Measurements from ENCODE around the gene FBH1.
"Not testable (repeated sequence)": the region's sequence is repeated elsewhere in the genome, so short reads cannot be mapped to it uniquely, and the experiment has no call there.

The FBH1 gene

DNA sequence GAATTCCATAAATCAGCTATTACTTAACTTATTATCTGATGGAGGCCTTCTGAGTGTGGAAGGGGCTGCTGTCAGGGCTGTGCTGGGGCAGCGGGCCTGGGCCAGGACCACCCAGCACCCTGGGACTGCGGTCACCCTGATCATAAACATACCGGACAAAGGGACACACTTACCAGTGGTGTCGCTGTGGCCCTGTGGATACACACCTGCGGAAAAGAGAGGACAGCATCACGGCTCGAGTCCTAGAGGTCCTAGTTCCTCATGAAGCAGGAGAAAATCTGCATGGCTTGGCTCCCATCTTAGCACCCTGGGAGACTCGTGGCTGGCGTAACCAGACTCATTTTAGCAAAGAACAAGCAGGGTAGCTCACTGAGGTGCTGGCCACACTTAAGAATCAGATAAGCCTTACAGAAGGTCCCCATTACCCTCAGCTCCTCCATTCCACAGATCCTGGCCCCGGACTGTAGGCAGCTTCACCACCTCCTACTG is 69.6 kb downstream of the FBH1 start:
- H3K36me3 ChIP-seq (ENCODE audit: low read depth): no peaks in the 10 kb centered on the region
- no peaks in the 10 kb centered on the region for H3K9me3 ChIP-seq (ENCODE audit: severe bottlenecking)
- no peak overlapping the region for H3K4me3 ChIP-seq (ENCODE audit: severe bottlenecking)
- TF ChIP-seq, protein P1, sequence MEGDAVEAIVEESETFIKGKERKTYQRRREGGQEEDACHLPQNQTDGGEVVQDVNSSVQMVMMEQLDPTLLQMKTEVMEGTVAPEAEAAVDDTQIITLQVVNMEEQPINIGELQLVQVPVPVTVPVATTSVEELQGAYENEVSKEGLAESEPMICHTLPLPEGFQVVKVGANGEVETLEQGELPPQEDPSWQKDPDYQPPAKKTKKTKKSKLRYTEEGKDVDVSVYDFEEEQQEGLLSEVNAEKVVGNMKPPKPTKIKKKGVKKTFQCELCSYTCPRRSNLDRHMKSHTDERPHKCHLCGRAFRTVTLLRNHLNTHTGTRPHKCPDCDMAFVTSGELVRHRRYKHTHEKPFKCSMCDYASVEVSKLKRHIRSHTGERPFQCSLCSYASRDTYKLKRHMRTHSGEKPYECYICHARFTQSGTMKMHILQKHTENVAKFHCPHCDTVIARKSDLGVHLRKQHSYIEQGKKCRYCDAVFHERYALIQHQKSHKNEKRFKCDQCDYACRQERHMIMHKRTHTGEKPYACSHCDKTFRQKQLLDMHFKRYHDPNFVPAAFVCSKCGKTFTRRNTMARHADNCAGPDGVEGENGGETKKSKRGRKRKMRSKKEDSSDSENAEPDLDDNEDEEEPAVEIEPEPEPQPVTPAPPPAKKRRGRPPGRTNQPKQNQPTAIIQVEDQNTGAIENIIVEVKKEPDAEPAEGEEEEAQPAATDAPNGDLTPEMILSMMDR (IDR thresholded peaks at IDR 0.05; ENCODE audit: poor library complexity, severe bottlenecking): no peak
- H3K27me3 ChIP-seq (ENCODE audit: insufficient read depth, poor library complexity, severe bottlenecking): no peaks in the 10 kb centered on the region
- H3K27ac ChIP-seq (ENCODE audit: poor library complexity, severe bottlenecking): no peak overlapping the region
- ATAC-seq (ENCODE audit: low read depth) (no peak), DNase-seq (ENCODE audit: low spot score) (no peak)
- peaks cover 7% of the 10 kb centered on the region for H3K4me1 ChIP-seq (ENCODE audit: insufficient read depth, poor library complexity, severe bottlenecking)

DNA sequence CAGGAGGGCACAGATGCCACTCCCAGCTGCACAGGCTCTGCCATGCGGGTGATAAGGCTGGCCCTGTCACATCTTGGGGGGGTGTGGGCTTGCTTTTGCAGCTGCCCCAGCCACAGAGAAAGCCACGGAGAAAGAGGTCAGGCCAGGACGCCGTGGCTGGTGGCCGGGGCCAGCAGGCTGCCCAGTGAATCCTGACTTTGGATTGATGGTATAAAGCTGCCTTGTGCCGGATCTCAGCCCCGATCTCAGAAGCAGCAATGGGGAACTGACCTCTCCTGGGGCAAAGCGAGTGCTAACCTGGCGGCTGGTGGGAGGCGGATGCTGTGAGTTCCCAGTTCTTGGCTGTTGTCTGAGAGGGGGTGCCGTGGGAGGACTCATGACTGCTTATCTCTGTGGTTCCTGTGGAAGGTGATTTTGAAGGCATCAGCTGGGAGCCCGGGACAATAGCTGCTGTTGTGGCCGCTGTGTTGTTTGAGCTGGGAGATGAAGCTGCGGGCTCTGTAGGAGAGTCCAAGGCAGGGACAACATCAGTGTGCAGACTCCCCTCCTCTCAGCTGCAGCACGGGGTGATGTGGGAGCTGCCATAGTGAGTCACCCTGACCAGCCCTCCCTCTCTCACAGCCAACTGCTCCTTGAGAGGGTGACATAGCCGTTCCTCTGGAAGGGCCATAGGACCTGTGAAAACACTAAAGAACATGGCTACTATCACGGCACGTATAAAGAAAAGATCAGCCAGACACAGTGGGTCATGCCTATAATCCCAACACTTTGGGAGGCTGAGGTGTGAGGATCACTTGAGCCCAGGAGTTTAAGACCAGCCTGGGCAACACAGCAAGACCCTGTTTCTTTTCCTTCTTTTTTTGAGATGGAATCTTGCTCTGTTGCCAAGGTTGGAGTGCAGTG is 70.3 kb downstream of the FBH1 start:
- Histone ChIP-seq H3K27ac (ENCODE audit: poor library complexity, severe bottlenecking) (no peak overlapping the region), H3K27me3 (ENCODE audit: insufficient read depth, poor library complexity, severe bottlenecking) (no peaks in the 10 kb centered on the region), H3K36me3 (ENCODE audit: low read depth) (no peaks in the 10 kb centered on the region), H3K4me1 (ENCODE audit: insufficient read depth, poor library complexity, severe bottlenecking) (peaks cover 7% of the 10 kb centered on the region), H3K9me3 (ENCODE audit: severe bottlenecking) (no peaks in the 10 kb centered on the region), H3K4me3 (ENCODE audit: severe bottlenecking) (no peak overlapping the region)
- no peak for DNase-seq (ENCODE audit: low spot score)
- TF ChIP-seq, protein P1 (IDR thresholded peaks at IDR 0.05; ENCODE audit: poor library complexity, severe bottlenecking): no peak
- ATAC-seq (ENCODE audit: low read depth): no peak

DNA sequence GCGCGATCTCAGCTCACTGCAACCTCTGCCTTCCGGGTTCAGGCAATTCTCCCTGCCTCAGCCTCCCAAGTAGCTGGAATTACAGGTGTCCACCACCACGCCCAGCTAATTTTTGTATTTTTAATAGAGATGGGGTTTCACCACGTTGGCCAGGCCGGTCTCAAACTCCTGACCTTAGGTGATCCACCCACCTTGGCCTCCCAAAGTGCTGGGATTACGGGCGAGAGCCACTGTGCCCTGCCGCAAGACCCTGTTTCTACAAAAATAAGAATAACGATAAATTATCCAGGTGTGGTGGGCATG is 70.9 kb downstream of the FBH1 start:
- not testable (repeated sequence) for H3K9me3 ChIP-seq (ENCODE audit: severe bottlenecking); ATAC-seq (ENCODE audit: low read depth); H3K27me3 ChIP-seq (ENCODE audit: insufficient read depth, poor library complexity, severe bottlenecking); DNase-seq (ENCODE audit: low spot score); H3K36me3 ChIP-seq (ENCODE audit: low read depth); H3K4me1 ChIP-seq (ENCODE audit: insufficient read depth, poor library complexity, severe bottlenecking); H3K27ac ChIP-seq (ENCODE audit: poor library complexity, severe bottlenecking); H3K4me3 ChIP-seq (ENCODE audit: severe bottlenecking)

DNA sequence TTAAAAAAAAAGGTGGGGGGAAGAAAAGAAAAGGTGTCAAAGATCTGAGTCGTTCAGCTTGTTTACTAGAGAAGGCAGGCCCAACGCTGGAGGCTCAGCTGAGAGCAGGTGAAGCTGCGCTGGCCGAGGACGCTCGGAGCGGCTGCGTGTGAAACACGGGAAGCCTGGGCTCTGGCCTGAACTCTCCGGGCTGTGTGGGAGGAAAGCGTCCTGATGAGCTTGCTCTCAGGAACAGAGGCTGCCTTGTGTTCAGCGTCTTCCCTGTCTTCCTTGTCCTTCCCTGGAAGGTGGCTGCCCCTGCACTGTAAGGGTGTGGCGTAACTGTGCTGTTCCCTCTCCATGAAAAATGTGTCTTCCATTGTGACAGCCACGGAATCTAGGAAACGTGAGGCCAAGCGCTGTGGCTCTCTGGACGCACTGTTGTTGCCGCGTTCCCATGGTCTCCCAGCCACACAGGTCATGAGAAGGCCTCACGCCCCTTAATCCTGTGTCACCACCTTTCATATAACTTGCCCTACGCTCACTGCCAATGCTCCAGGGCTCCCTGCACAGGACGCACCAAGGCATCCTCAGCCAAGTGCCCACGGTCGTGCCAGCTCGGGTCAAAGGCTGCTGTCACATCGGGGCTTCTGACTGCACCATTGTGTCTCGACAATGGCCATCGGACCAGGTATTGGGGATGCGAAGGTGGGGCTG is 71.5 kb downstream of the FBH1 start:
- Histone ChIP-seq H3K36me3 (ENCODE audit: low read depth) (no peaks in the 10 kb centered on the region), H3K4me1 (ENCODE audit: insufficient read depth, poor library complexity, severe bottlenecking) (peaks cover 7% of the 10 kb centered on the region), H3K9me3 (ENCODE audit: severe bottlenecking) (no peaks in the 10 kb centered on the region), H3K4me3 (ENCODE audit: severe bottlenecking) (no peak overlapping the region), H3K27ac (ENCODE audit: poor library complexity, severe bottlenecking) (no peak overlapping the region), H3K27me3 (ENCODE audit: insufficient read depth, poor library complexity, severe bottlenecking) (no peaks in the 10 kb centered on the region)
- DNase-seq (ENCODE audit: low spot score) (no peak), ATAC-seq (ENCODE audit: low read depth) (no peak)
- TF ChIP-seq, protein P1 (IDR thresholded peaks at IDR 0.05; ENCODE audit: poor library complexity, severe bottlenecking): no peak

DNA sequence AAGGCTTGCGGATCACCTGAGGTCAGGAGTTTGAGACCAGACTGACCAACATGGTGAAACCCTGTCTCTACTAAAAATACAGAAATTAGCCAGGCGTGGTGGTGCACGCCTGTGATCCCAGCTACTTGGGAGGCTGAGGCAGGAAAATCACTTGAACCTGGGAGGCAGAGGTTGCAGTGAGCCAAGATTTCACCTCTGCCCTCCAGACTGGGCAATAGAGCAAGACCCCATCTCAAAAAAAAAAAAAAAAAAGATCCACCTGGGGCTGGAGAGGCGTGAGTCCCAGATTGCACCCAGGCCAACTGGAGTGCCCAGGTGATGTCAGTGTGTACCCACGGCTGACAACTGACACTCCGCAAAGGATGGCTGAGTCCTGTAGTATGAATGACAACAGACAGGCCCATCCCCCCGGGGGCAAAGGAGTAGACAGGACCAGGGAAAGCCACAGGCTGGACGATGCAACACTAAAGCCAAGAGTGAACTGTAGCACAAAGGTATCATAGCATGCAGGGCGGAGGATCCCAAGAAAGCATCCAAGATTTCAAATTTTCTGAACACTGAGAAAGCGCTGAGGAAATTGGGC is 72.4 kb downstream of the FBH1 start:
- not testable (repeated sequence) for DNase-seq (ENCODE audit: low spot score); ATAC-seq (ENCODE audit: low read depth)

More for the DNA sequence above, 72.4 kb downstream of the FBH1 start:
- not testable (repeated sequence) for H3K9me3 ChIP-seq (ENCODE audit: severe bottlenecking); H3K4me3 ChIP-seq (ENCODE audit: severe bottlenecking); H3K4me1 ChIP-seq (ENCODE audit: insufficient read depth, poor library complexity, severe bottlenecking); H3K36me3 ChIP-seq (ENCODE audit: low read depth); H3K27ac ChIP-seq (ENCODE audit: poor library complexity, severe bottlenecking); H3K27me3 ChIP-seq (ENCODE audit: insufficient read depth, poor library complexity, severe bottlenecking)

All from RWPE2 (cell line).